GM12873 (cell line): Measurements from ENCODE around the gene EYS.

Experiments used
- TF ChIP-seq, protein P1 (sequence below): IDR thresholded peaks from 2 replicates; pipeline ENCODE4 v1.5.1; 2012; ENCODE audit warnings: low read depth, mild to moderate bottlenecking, moderate library complexity, low read length, control low read depth; ENCODE audit not compliant: insufficient read depth; ENCODE audit errors: missing control alignments

Gene EYS

DNA sequence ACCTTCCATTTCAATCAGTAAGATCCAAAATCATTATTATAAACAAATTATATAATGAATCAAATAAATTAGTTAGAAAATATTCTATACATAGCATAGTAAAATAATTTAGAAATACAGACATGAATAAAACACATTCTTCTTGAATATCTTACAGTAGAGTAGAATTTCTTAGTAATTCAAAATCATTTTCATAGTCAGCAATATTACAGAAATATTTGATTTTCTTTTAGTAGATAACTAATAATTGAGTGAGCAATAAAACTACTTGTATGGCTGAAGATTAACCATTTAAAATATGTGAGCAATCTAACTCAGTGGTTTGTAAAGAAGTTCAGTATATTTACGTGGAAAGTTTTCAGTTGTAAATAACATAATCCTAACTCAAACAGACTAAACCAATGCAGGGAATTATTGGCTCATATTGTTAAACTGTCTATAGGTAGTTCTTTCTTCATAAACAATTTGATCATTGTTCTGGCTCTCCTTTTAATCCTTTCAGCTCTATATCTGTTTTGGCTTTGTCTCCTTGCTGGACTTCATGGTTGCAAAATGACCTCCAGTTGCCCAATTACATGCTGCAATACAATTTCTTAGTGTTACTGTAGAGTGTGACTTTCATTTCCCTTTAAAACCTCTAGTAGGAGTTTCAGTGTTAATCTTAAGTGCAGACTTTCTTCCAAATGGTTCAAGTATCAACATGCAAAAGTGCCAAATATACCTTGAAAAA is 307.5 kb downstream of the EYS start:
- TF ChIP-seq, protein P1, sequence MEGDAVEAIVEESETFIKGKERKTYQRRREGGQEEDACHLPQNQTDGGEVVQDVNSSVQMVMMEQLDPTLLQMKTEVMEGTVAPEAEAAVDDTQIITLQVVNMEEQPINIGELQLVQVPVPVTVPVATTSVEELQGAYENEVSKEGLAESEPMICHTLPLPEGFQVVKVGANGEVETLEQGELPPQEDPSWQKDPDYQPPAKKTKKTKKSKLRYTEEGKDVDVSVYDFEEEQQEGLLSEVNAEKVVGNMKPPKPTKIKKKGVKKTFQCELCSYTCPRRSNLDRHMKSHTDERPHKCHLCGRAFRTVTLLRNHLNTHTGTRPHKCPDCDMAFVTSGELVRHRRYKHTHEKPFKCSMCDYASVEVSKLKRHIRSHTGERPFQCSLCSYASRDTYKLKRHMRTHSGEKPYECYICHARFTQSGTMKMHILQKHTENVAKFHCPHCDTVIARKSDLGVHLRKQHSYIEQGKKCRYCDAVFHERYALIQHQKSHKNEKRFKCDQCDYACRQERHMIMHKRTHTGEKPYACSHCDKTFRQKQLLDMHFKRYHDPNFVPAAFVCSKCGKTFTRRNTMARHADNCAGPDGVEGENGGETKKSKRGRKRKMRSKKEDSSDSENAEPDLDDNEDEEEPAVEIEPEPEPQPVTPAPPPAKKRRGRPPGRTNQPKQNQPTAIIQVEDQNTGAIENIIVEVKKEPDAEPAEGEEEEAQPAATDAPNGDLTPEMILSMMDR, result no peak

- TF ChIP-seq, protein P1, result no peak
These were observed 308.2 kb downstream of the EYS start for GRCh38 chr6:65398851-65399250.

GRCh38 chr6:65350530-65350929 is 356.5 kb downstream of the EYS start:
- TF ChIP-seq, protein P1, result no peak

DNA sequence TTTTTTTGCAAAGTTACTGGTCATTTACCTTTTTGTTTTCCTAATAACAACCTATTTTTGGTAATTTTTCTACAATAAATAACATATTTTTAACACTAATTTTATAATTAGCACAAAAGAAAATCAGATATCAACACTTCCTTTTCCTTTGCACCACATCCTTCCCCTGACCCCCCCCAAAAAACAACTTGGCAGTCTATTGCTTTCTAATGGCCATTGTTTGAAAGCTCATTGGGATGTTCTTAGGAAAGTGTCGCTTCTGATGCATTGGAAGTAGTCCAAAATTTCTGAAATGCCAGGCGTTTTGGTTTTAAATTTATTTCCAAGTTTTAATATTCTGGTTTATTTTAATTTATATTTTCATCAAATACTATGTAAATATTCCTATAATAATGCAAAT is 407.8 kb downstream of the EYS start:
- TF ChIP-seq, protein P1, result no peak

- TF ChIP-seq, protein P1, result no peak
These were observed 411.2 kb downstream of the EYS start for GRCh38 chr6:65295812-65296211.

GRCh38 chr6:65289491-65289890 is 417.5 kb downstream of the EYS start:
- TF ChIP-seq, protein P1, result no peak

DNA sequence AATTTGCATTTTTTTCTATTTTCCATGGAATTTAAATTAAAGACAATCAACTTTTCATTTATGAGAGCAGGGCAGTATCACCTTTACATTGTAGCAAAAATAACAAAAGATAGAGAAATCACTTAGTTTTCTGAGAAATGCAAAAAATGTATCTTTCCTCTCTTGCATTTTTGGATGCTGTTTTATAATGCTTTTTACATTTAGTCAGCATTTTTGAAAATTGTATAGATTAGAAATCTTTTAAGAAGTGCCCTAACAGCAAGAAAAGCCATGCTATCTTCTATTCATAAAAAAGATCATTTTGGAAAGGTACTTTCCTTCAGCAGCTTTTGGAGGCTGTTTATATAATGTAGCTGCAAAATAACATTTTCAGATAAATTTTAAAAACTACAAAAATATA is 421.8 kb downstream of the EYS start:
- TF ChIP-seq, protein P1, result no peak
